Pancreas (tissue), 10 donors: ENCODE results near the gene MITD1. TPM values are rescaled to one million over a fixed set of nuclear protein-coding genes. Genes with fewer than 3 reads are reported as not detected.

Experiments
- ATAC-seq, 4 donors: fragments of 200-7000 bp; cut with Tn5 transposase; one replicate each; pipeline versions ENCODE4 v1.8.0 to v1.9.1; 2020; ENCODE audit warnings: mild to moderate bottlenecking in 4 of 4, moderate library complexity in 4 of 4
- DNase-seq, 6 donors: peaks; one replicate each; pipeline ENCODE4 v3.0.0-alpha.2; 2020
- FAIRE-seq: peaks from 2 replicates; lab custom pipeline; 2012; peaks lifted over from hg19 to GRCh38; lab: Jason Lieb, UNC
- H3K27ac ChIP-seq, 4 donors: fragments of 200-600 bp; sonication (generic); 1 replicate in 3 of 4; 2 replicates in 1 of 4; pipeline versions ENCODE4 v1.5.0 to v1.8.0; 2020
- H3K27me3 ChIP-seq, 4 donors: fragments of 200-600 bp; one replicate each; pipeline ENCODE4 v1.8.0; 2021
- H3K36me3 ChIP-seq, 3 donors: fragments of 200-600 bp; sonication (generic) in 1 of 3; one replicate each; pipeline versions ENCODE4 v1.5.0 to v1.8.0; 2020 to 2021
- H3K4me1 ChIP-seq, 3 donors: fragments of 200-600 bp; one replicate each; pipeline ENCODE4 v1.8.0; 2021
- H3K4me3 ChIP-seq, 4 donors: fragments of 200-600 bp; sonication (generic) in 2 of 4; one replicate each; pipeline versions ENCODE4 v1.5.0 to v1.8.0; 2020 to 2021
- H3K9me3 ChIP-seq, 4 donors: fragments of 200-600 bp; one replicate each; pipeline ENCODE4 v1.8.0; 2021
- CTCF ChIP-seq, 4 donors: fragments of 200-600 bp; sonication (generic) in 3 of 4; IDR thresholded peaks; one replicate each; pipeline versions ENCODE4 v1.5.0 to v1.8.0; 2021; ENCODE audit warnings: antibody characterized with exemption in 4 of 4
- WGBS, 2 donors: extraction: QIAGEN DNeasy Blood & Tissue Kit; methylation state at CpG; one replicate each; pipeline ENCODE4 v1.1.7; 2013; 5-methylcytosine and 5-hydroxymethylcytosine counted together
- intact Hi-C, 3 donors: fragments of 100-400 bp; cut with DNase I; formaldehyde crosslinking; loops; one replicate each; pipeline versions ENCODE4 v1.11.1 to v1.14.2; 2022
- polyA plus RNA-seq, 2 donors: library from polyadenylated mRNA; stranded (reverse); fragments of 200-250 nt; gene quantifications; one replicate each; pipeline ENCODE4 v1.2.3, GENCODE V29; 2013
- total RNA-seq, 6 donors: library from RNA; stranded (reverse); fragmentation: NEBNext Ultra II Directional in 4 of 6; extraction: Animal tissue kit (Norgen Biotek cat#: 25700) in 4 of 6; gene quantifications; one replicate each; pipeline versions ENCODE4 v1.2.1 to v1.2.4, GENCODE V29; 2021 to 2023
- donor health status: healthy with polysubstance abuse.
- donor health status: DM: no; HTN: no; CAD: no; lungs with moderate emphysema.
- donor health status: DM: no; HTN: no; CAD: no.
- donor health status: control.
- donor health status: control.
- donor health status: Bipolar disorder and iron deficiency.
- donor health status: DM: yes; HTN: yes; CAD: no.
- donor health status: DM: no; HTN: no; CAD: no.
- donor health status: DM: no; HTN: no; CAD: no.
- donor health status: DM: yes; HTN: yes; CAD: no.

MITD1 gene
- total and polyA plus RNA-seq, 8 donors, result 5.6 to 27.0 (median 8.0) TPM

GRCh38 chr2:99150706-99151105 is 30.2 kb downstream of the MITD1 start:
- Histone ChIP-seq H3K36me3 (no peaks in the 10 kb centered on the region), H3K9me3 (no peaks in the 10 kb centered on the region), H3K27ac (no peak overlapping the region), H3K4me1 (peaks cover 0 to 5% (median under 1%) of the 10 kb centered on the region in 3 donors), H3K4me3 (no peak overlapping the region), H3K27me3 (no peaks in the 10 kb centered on the region)
- FAIRE-seq (no peak), DNase-seq (no peak), ATAC-seq (no peak)
- intact Hi-C loops, result no loop called here
- TF ChIP-seq CTCF (IDR thresholded peaks at IDR 0.05), result no peak
- WGBS, 2 donors, result 92 to 93% methylated on average over 1 of the region's 1 CpG

DNA sequence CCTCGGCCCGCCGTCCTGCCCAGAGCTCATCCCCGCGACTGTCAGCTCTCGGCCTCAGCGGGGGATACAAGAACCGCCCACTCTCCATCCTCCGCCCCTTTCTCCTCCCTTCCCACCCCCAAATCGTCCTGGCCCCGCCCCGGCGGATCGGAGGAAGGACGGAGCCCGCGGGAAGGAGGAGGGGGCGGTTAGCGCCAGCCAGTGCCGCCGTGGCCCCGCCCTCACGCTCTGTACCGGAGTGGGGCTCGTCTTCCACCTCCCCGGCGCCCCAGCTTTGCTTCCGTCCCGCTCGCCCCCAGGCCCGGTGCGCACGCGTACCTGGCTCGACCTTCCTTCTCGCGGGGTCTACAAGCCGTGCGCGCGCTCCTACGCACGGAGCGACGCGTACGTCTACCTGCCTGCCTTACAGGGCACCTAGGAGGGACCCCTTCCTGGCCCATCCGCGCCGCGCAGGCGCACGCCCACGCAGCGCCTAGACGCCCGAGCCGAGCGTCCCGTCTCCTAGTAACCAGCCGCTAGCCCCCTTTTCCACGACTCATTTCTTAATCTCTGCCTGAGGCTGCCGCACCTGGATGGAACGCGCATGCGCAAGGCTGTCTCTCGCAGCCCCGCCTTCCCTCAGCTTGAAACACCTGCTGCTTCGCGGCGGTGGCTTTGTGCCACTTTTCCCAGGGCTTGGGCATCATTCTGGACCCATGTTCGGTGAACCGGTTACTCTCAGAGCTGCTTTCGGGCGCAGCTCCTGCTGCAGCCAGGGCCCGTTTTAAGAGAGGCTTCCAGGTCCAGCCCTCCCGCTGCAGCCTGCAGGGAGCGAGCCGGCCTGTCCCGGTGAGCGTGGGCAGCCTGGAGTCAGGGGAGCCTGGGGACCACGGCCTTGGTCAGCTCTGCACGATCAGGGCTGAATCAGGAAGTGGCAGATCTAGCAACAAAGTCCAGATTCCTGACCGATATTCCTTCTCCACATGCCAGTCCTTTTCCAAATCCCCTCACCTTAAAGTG is 39.4 kb downstream of the MITD1 start, which contains the start of gene C2orf15:
C2orf15 (plus strand) TSS at position 598 of the 999 bp plus-strand sequence. CDS start 8,852 bp downstream, outside the sequence.
- no peaks in the 10 kb centered on the region for H3K27me3 ChIP-seq
- intact Hi-C loops, result no loop called here
- no peaks in the 10 kb centered on the region for H3K36me3 ChIP-seq
- ATAC-seq (peak; percentile 93 to 97 (median 94)), FAIRE-seq (no peak), DNase-seq (peak; percentile 94 to 98 (median 97))
- no peak for TF ChIP-seq CTCF (IDR thresholded peaks at IDR 0.05)
- peak within 1 kb of the TSS; percentile 83 to 94 (median 88) for H3K27ac ChIP-seq
- WGBS, 2 donors, result 0 to 1% methylated on average over 68 to 84 of the region's 84 CpGs
- H3K4me3 ChIP-seq, result peak within 1 kb of the TSS; percentile 68 to 96 (median 84)
- H3K4me1 ChIP-seq, result peaks cover 0 to 15% (median 6%) of the 10 kb centered on the region in 3 donors
- H3K9me3 ChIP-seq, result no peaks in the 10 kb centered on the region

GRCh38 chr2:99140860-99141109 is 40.1 kb downstream of the MITD1 start:
- H3K36me3 ChIP-seq, result no peaks in the 10 kb centered on the region
- H3K27ac ChIP-seq, result peak overlapping the region; percentile 83 to 94 (median 88)
- H3K27me3 ChIP-seq, result no peaks in the 10 kb centered on the region
- peaks cover 0 to 15% (median 6%) of the 10 kb centered on the region in 3 donors for H3K4me1 ChIP-seq
- intact Hi-C loops, result no loop called here
- no peaks in the 10 kb centered on the region for H3K9me3 ChIP-seq
- H3K4me3 ChIP-seq, result peak overlapping the region; percentile 68 to 96 (median 84)
- ATAC-seq, result peak; percentile 52 to 61 (median 55)
- DNase-seq, result no peak
- TF ChIP-seq CTCF (IDR thresholded peaks at IDR 0.05), result no peak
- 0% methylated on average over 18 to 21 of the region's 21 CpGs for WGBS, 2 donors
- FAIRE-seq, result no peak

DNA sequence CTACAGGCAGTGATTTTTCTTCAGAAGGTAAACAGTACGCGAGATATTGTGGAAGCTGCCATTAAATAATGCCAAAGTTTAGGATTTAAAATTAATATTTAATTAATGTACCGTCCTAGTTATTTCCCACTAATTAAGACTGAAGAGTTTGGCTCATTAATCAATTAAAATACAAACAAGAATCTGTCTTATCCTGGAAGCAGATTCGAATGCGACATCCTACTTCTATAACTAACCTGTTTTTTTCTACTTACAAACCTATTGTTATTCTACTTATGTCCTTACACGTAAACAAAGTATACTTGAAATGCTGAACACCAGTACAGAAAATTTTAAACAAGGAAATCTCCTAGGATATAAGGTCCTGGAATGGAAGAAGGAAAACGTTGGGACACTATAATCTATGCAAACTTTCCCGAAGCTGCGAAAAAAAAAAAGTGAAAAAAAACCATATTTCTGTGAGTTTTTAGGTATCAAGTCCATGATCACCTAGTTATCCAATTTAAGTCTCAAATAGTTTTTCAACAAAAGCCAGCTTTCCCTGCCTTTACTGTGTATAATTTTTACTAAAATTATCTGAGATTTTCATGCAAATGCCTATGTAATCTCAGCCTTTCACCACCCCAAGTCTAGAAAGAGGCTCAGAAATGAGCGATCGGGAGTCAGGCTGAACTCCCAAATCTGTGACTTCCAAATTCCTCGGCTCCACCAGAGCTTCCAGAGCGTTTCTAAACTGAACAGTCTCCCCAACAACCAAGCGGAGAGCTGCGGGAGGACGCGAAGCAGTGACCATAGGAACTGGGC is 40.6 kb downstream of the MITD1 start:
- TF ChIP-seq CTCF (IDR thresholded peaks at IDR 0.05), result no peak
- Histone ChIP-seq H3K4me3 (peak overlapping the region; percentile 68 to 96 (median 84)), H3K27ac (peak overlapping the region; percentile 83 to 94 (median 88)), H3K4me1 (peaks cover 0 to 15% (median 6%) of the 10 kb centered on the region in 3 donors), H3K27me3 (no peaks in the 10 kb centered on the region), H3K9me3 (no peaks in the 10 kb centered on the region), H3K36me3 (no peaks in the 10 kb centered on the region)
- FAIRE-seq, result no peak
- no peak for DNase-seq
- WGBS, 2 donors, result 5 to 6% methylated on average over 17 of the region's 17 CpGs
- intact Hi-C loops, result no loop called here
- ATAC-seq, result no peak
